Measurements from ENCODE around the gene FOXN3.

The FOXN3 gene

GRCh38 chr14:89331398-89331797 lies 85.6 kb downstream of the FOXN3 start:
- peaks cover 0 to 13% (median 0%) of the 10 kb centered on the region in 4 experiments for H3K36me3 ChIP-seq (ENCODE audit: control insufficient read depth in 4 of 4, insufficient read depth in 4 of 4, low read length in 3 of 4)
- WGBS (ENCODE audit: insufficient coverage): 93% methylated on average over 5 of the region's 5 CpGs
- H3K9me3 ChIP-seq (ENCODE audit: control extremely low read depth in 1 of 5, control insufficient read depth in 4 of 5, insufficient read depth in 2 of 5, low read depth in 1 of 5, low read length in 4 of 5): no peaks in the 10 kb centered on the region
- no peak overlapping the region for H3K4me3 ChIP-seq (ENCODE audit: control insufficient read depth in 1 of 7, extremely low read depth in 1 of 7, insufficient read depth in 4 of 7, low read depth in 2 of 7, low read length in 6 of 7)
- POLR2A ChIA-PET: no interaction called here
- no peaks in the 10 kb centered on the region for H3K27me3 ChIP-seq (replicated peaks in 2 of 5; ENCODE audit: control insufficient read depth in 4 of 5, insufficient read depth in 5 of 5, low read length in 4 of 5)
- H3K4me1 ChIP-seq (ENCODE audit: control extremely low read depth in 1 of 4, control insufficient read depth in 4 of 4, insufficient read depth in 4 of 4, low read length in 3 of 4): peaks cover 0 to 12% (median 0%) of the 10 kb centered on the region in 4 experiments
- H3K27ac ChIP-seq (ENCODE audit: insufficient read depth in 1 of 2, low read depth in 1 of 2, low read length in 2 of 2, poor library complexity in 1 of 2, severe bottlenecking in 2 of 2): no peak overlapping the region
- CTCF ChIA-PET: no interaction called here
- DNase-seq: no peak

GRCh38 chr14:89330236-89331002 lies 86.6 kb downstream of the FOXN3 start:
- 96% methylated on average over 6 of the region's 11 CpGs for WGBS (ENCODE audit: insufficient coverage)
- ChIA-PET POLR2A (no interaction called here), CTCF (no interaction called here)
- H3K9me3 ChIP-seq (ENCODE audit: control extremely low read depth in 1 of 5, control insufficient read depth in 4 of 5, insufficient read depth in 2 of 5, low read depth in 1 of 5, low read length in 4 of 5): no peaks in the 10 kb centered on the region
- H3K4me1 ChIP-seq (ENCODE audit: control extremely low read depth in 1 of 4, control insufficient read depth in 4 of 4, insufficient read depth in 4 of 4, low read length in 3 of 4): peaks cover 0 to 8% (median 0%) of the 10 kb centered on the region in 4 experiments
- no peaks in the 10 kb centered on the region for H3K27me3 ChIP-seq (replicated peaks in 2 of 5; ENCODE audit: control insufficient read depth in 4 of 5, insufficient read depth in 5 of 5, low read length in 4 of 5)
- no peak overlapping the region for H3K27ac ChIP-seq (ENCODE audit: insufficient read depth in 1 of 2, low read depth in 1 of 2, low read length in 2 of 2, poor library complexity in 1 of 2, severe bottlenecking in 2 of 2)
- peaks cover 0 to 22% (median 3%) of the 10 kb centered on the region in 4 experiments for H3K36me3 ChIP-seq (ENCODE audit: control insufficient read depth in 4 of 4, insufficient read depth in 4 of 4, low read length in 3 of 4)
- H3K4me3 ChIP-seq (ENCODE audit: control insufficient read depth in 1 of 7, extremely low read depth in 1 of 7, insufficient read depth in 4 of 7, low read depth in 2 of 7, low read length in 6 of 7): no peak overlapping the region
- DNase-seq: no peak

- H3K36me3 ChIP-seq (ENCODE audit: control insufficient read depth in 4 of 4, insufficient read depth in 4 of 4, low read length in 3 of 4): peaks cover 0 to 20% (median 7%) of the 10 kb centered on the region in 4 experiments
- no peaks in the 10 kb centered on the region for H3K9me3 ChIP-seq (ENCODE audit: control extremely low read depth in 1 of 5, control insufficient read depth in 4 of 5, insufficient read depth in 2 of 5, low read depth in 1 of 5, low read length in 4 of 5)
- DNase-seq: no peak
- ChIA-PET POLR2A (no interaction called here), CTCF (interaction anchor here (1.0 to 1.8 kb wide), 2 partner anchors 9 to 11 kb away, joined by 3 to 4 read pairs; no protein-coding TSS in a partner anchor)
- H3K27ac ChIP-seq (ENCODE audit: insufficient read depth in 1 of 2, low read depth in 1 of 2, low read length in 2 of 2, poor library complexity in 1 of 2, severe bottlenecking in 2 of 2): no peak overlapping the region
- H3K4me3 ChIP-seq (ENCODE audit: control insufficient read depth in 1 of 7, extremely low read depth in 1 of 7, insufficient read depth in 4 of 7, low read depth in 2 of 7, low read length in 6 of 7): no peak overlapping the region
- peaks cover 0 to 13% (median 6%) of the 10 kb centered on the region in 4 experiments for H3K4me1 ChIP-seq (ENCODE audit: control extremely low read depth in 1 of 4, control insufficient read depth in 4 of 4, insufficient read depth in 4 of 4, low read length in 3 of 4)
- 73% methylated on average over 4 of the region's 5 CpGs for WGBS (ENCODE audit: insufficient coverage)
- H3K27me3 ChIP-seq (replicated peaks in 2 of 5; ENCODE audit: control insufficient read depth in 4 of 5, insufficient read depth in 5 of 5, low read length in 4 of 5): no peaks in the 10 kb centered on the region
These were observed 89.2 kb downstream of the FOXN3 start for GRCh38 chr14:89327771-89328212.

- WGBS (ENCODE audit: insufficient coverage): 97% methylated on average over 4 of the region's 4 CpGs
- no peak for DNase-seq
- CTCF ChIA-PET: interaction anchor here (1.8 kb wide), 2 partner anchors 12 to 13 kb away, joined by 4 to 6 read pairs; no protein-coding TSS in a partner anchor
- H3K27me3 ChIP-seq (replicated peaks in 2 of 5; ENCODE audit: control insufficient read depth in 4 of 5, insufficient read depth in 5 of 5, low read length in 4 of 5): no peaks in the 10 kb centered on the region
- H3K4me3 ChIP-seq (ENCODE audit: control insufficient read depth in 1 of 7, extremely low read depth in 1 of 7, insufficient read depth in 4 of 7, low read depth in 2 of 7, low read length in 6 of 7): no peak overlapping the region
- POLR2A ChIA-PET: no interaction called here
- no peak overlapping the region for H3K27ac ChIP-seq (ENCODE audit: insufficient read depth in 1 of 2, low read depth in 1 of 2, low read length in 2 of 2, poor library complexity in 1 of 2, severe bottlenecking in 2 of 2)
- H3K4me1 ChIP-seq (ENCODE audit: control extremely low read depth in 1 of 4, control insufficient read depth in 4 of 4, insufficient read depth in 4 of 4, low read length in 3 of 4): peaks cover 0 to 7% (median 5%) of the 10 kb centered on the region in 4 experiments
- H3K36me3 ChIP-seq (ENCODE audit: control insufficient read depth in 4 of 4, insufficient read depth in 4 of 4, low read length in 3 of 4): peaks cover 0 to 20% (median 7%) of the 10 kb centered on the region in 4 experiments
- no peaks in the 10 kb centered on the region for H3K9me3 ChIP-seq (ENCODE audit: control extremely low read depth in 1 of 5, control insufficient read depth in 4 of 5, insufficient read depth in 2 of 5, low read depth in 1 of 5, low read length in 4 of 5)
These were observed 91.1 kb downstream of the FOXN3 start for GRCh38 chr14:89325959-89326358.

GRCh38 chr14:89325299-89325883 lies 91.6 kb downstream of the FOXN3 start:
- CTCF ChIA-PET: interaction anchor here (1.8 kb wide), 1 partner anchor 12 kb away, joined by 6 read pairs; no protein-coding TSS in a partner anchor
- no peak for DNase-seq
- WGBS (ENCODE audit: insufficient coverage): no CpG with 5 or more reads among the region's 2 CpGs
- Histone ChIP-seq H3K36me3 (ENCODE audit: control insufficient read depth in 4 of 4, insufficient read depth in 4 of 4, low read length in 3 of 4) (peaks cover 0 to 19% (median 7%) of the 10 kb centered on the region in 4 experiments), H3K9me3 (ENCODE audit: control extremely low read depth in 1 of 5, control insufficient read depth in 4 of 5, insufficient read depth in 2 of 5, low read depth in 1 of 5, low read length in 4 of 5) (peaks cover 0 to 3% (median 0%) of the 10 kb centered on the region in 5 experiments), H3K27me3 (replicated peaks in 2 of 5; ENCODE audit: control insufficient read depth in 4 of 5, insufficient read depth in 5 of 5, low read length in 4 of 5) (no peaks in the 10 kb centered on the region), H3K4me1 (ENCODE audit: control extremely low read depth in 1 of 4, control insufficient read depth in 4 of 4, insufficient read depth in 4 of 4, low read length in 3 of 4) (peaks cover 0 to 7% (median 5%) of the 10 kb centered on the region in 4 experiments), H3K27ac (ENCODE audit: insufficient read depth in 1 of 2, low read depth in 1 of 2, low read length in 2 of 2, poor library complexity in 1 of 2, severe bottlenecking in 2 of 2) (no peak overlapping the region), H3K4me3 (ENCODE audit: control insufficient read depth in 1 of 7, extremely low read depth in 1 of 7, insufficient read depth in 4 of 7, low read depth in 2 of 7, low read length in 6 of 7) (no peak overlapping the region)
- POLR2A ChIA-PET: no interaction called here

GRCh38 chr14:89324501-89325298 lies 92.3 kb downstream of the FOXN3 start:
- ChIA-PET CTCF (interaction anchor here (1.0 to 1.5 kb wide), 4 partner anchors 8 to 140 kb away, joined by 3 read pairs; no protein-coding TSS in a partner anchor), POLR2A (no interaction called here)
- DNase-seq: no peak
- Histone ChIP-seq H3K27ac (ENCODE audit: insufficient read depth in 1 of 2, low read depth in 1 of 2, low read length in 2 of 2, poor library complexity in 1 of 2, severe bottlenecking in 2 of 2) (no peak overlapping the region), H3K27me3 (replicated peaks in 2 of 5; ENCODE audit: control insufficient read depth in 4 of 5, insufficient read depth in 5 of 5, low read length in 4 of 5) (no peaks in the 10 kb centered on the region), H3K36me3 (ENCODE audit: control insufficient read depth in 4 of 4, insufficient read depth in 4 of 4, low read length in 3 of 4) (peaks cover 0 to 18% (median 7%) of the 10 kb centered on the region in 4 experiments), H3K4me3 (ENCODE audit: control insufficient read depth in 1 of 7, extremely low read depth in 1 of 7, insufficient read depth in 4 of 7, low read depth in 2 of 7, low read length in 6 of 7) (no peak overlapping the region), H3K9me3 (ENCODE audit: control extremely low read depth in 1 of 5, control insufficient read depth in 4 of 5, insufficient read depth in 2 of 5, low read depth in 1 of 5, low read length in 4 of 5) (peaks cover 0 to 10% (median 2%) of the 10 kb centered on the region in 5 experiments), H3K4me1 (ENCODE audit: control extremely low read depth in 1 of 4, control insufficient read depth in 4 of 4, insufficient read depth in 4 of 4, low read length in 3 of 4) (peaks cover 0 to 7% (median 5%) of the 10 kb centered on the region in 4 experiments)
- WGBS (ENCODE audit: insufficient coverage): 94% methylated on average over 5 of the region's 9 CpGs

Data from common myeloid progenitor, CD34-positive (primary cell).